Keratinocyte (primary cell): ENCODE results near the gene USP9X. TPM values are rescaled to one million over a fixed set of nuclear protein-coding genes. Genes with fewer than 3 reads are reported as not detected.

Experiments
- DNase-seq: peaks from one replicate; pipeline ENCODE4 v3.0.0-alpha.2; 2011; ENCODE audit warnings: low read depth, missing footprints, low spot score
- FAIRE-seq: peaks from 2 replicates; lab custom pipeline; 2011; peaks lifted over from hg19 to GRCh38; lab: Jason Lieb, UNC
- H2AFZ ChIP-seq: 2 replicates; pipeline ENCODE4 v1.6.0; 2012; ENCODE audit warnings: low read length, control low read depth, inconsistent platforms; ENCODE audit not compliant: control insufficient read depth
- H3K27ac ChIP-seq: 2 replicates; pipeline ENCODE4 v1.5.1; 2011; ENCODE audit warnings: low read length; ENCODE audit not compliant: control insufficient read depth, insufficient read depth
- H3K27me3 ChIP-seq: 3 replicates; pipeline ENCODE4 v1.6.0; 2011; ENCODE audit warnings: low read length; ENCODE audit not compliant: control insufficient read depth, insufficient read depth; ENCODE audit errors: extremely low read depth
- H3K36me3 ChIP-seq, 2 experiments: 2 replicates in 1 of 2; 3 replicates in 1 of 2; pipeline ENCODE4 v1.5.1; 2011; ENCODE audit warnings: low read length in 2 of 2, mild to moderate bottlenecking in 1 of 2; ENCODE audit not compliant: control insufficient read depth in 2 of 2, insufficient read depth in 2 of 2; ENCODE audit errors: extremely low read depth in 1 of 2
- H3K4me1 ChIP-seq: 3 replicates; pipeline ENCODE4 v1.5.1; 2011; ENCODE audit warnings: low read length; ENCODE audit not compliant: control insufficient read depth, insufficient read depth; ENCODE audit errors: extremely low read depth
- H3K4me2 ChIP-seq: 3 replicates; pipeline ENCODE4 v1.6.0; 2011; ENCODE audit warnings: low read depth, low read length; ENCODE audit not compliant: control insufficient read depth, insufficient read depth; ENCODE audit errors: extremely low read depth
- H3K4me3 ChIP-seq, 3 experiments: fragments of 200-600 bp in 1 of 3; sonication (generic) in 1 of 3; 2 replicates in 2 of 3; 3 replicates in 1 of 3; pipeline ENCODE4 v1.5.1; 2011 to 2016; ENCODE audit warnings: low read length in 3 of 3, mild to moderate bottlenecking in 3 of 3, control low read depth in 2 of 3, inconsistent platforms in 1 of 3, low read depth in 1 of 3, mixed read lengths in 1 of 3, mixed run types in 1 of 3, moderate library complexity in 1 of 3; ENCODE audit not compliant: control insufficient read depth in 2 of 3, insufficient read depth in 2 of 3; ENCODE audit errors: extremely low read depth in 1 of 3
- H3K79me2 ChIP-seq: 2 replicates; pipeline ENCODE4 v1.6.0; 2012; ENCODE audit warnings: low read length; ENCODE audit not compliant: control insufficient read depth, insufficient read depth
- H3K9ac ChIP-seq: 3 replicates; pipeline ENCODE4 v1.6.0; 2011; ENCODE audit warnings: low read length; ENCODE audit not compliant: control insufficient read depth, insufficient read depth; ENCODE audit errors: extremely low read depth
- H3K9me1 ChIP-seq: 3 replicates; pipeline ENCODE4 v1.6.0; 2011; ENCODE audit warnings: low read length; ENCODE audit not compliant: control insufficient read depth, insufficient read depth; ENCODE audit errors: extremely low read depth
- H3K9me3 ChIP-seq: 2 replicates; pipeline ENCODE4 v1.5.1; 2012; ENCODE audit warnings: low read depth, low read length; ENCODE audit not compliant: control insufficient read depth
- H4K20me1 ChIP-seq: 3 replicates; pipeline ENCODE4 v1.6.0; 2011; ENCODE audit warnings: low read length; ENCODE audit not compliant: control insufficient read depth, insufficient read depth; ENCODE audit errors: extremely low read depth
- CTCF ChIP-seq, 3 experiments: IDR thresholded peaks in 1 of 3; conservative IDR thresholded peaks in 1 of 3; optimal IDR thresholded peaks in 1 of 3; 2 replicates in 2 of 3; 3 replicates in 1 of 3; pipeline versions ENCODE3 to v1.5.1; 2011; ENCODE audit warnings: low read length in 3 of 3, mild to moderate bottlenecking in 3 of 3, moderate library complexity in 2 of 3, control low read depth in 1 of 3, inconsistent platforms in 1 of 3; ENCODE audit not compliant: insufficient read depth in 2 of 3; ENCODE audit errors: extremely low read depth in 1 of 3
- EZH2 ChIP-seq: IDR thresholded peaks from one replicate; pipeline ENCODE4 v1.6.1; 2012; ENCODE audit warnings: inconsistent platforms, mild to moderate bottlenecking, low read length, moderate library complexity
- dilution Hi-C: fragments of 300-500 bp; cut with MboI; formaldehyde crosslinking; loops from one replicate; pipeline ENCODE4 v1.7.0; 2020; ENCODE audit warnings: low sequenced_read_pairs; ENCODE audit not compliant: extremely low pct_ligation_motif_present
- polyA minus RNA-seq, 3 experiments: library from RNA; depleted of rRNA, polyadenylated mRNA; stranded (reverse); fragments of >200 nt; gene quantifications; 1 replicate in 1 of 3; 2 replicates in 1 of 3; 3 replicates in 1 of 3; pipeline ENCODE4 v1.2.3, GENCODE V29; 2011
- polyA plus RNA-seq, 5 experiments: library from polyadenylated mRNA; depleted of rRNA in 3 of 5; stranded (reverse) in 3 of 5; stranded (forward) in 1 of 5; unstranded in 1 of 5; fragments of >200 nt; gene quantifications; 1 replicate in 1 of 5; 2 replicates in 3 of 5; 3 replicates in 1 of 5; pipeline versions ENCODE4 v1.2.1 to v1.2.3, GENCODE V29; 2011 to 2012; ENCODE audit warnings: missing spikeins in 2 of 5, low read depth in 1 of 5, low replicate concordance in 1 of 5

Gene USP9X
- polyA plus RNA-seq (30.0 to 44.8 TPM (median 42.3 TPM) in 3 replicates), polyA minus RNA-seq (198 to 330 TPM (median 260 TPM) in 3 replicates)
- 59.7 TPM for polyA plus RNA-seq (2011; ENCODE audit: low read depth)
- polyA plus RNA-seq (2011; cell fraction: cytosol; rRNA removed), result 21.3 and 40.9 TPM in 2 replicates
- polyA plus RNA-seq (2011; cell fraction: nucleus; rRNA removed), result 67.1 and 73.7 TPM in 2 replicates
- 32.6 and 44.1 TPM in 2 replicates for polyA plus RNA-seq (2012; ENCODE audit: low replicate concordance)
- polyA minus RNA-seq (2011; cell fraction: cytosol; rRNA and poly(A)+ RNA removed), result 70.8 TPM
- 287 and 513 TPM in 2 replicates for polyA minus RNA-seq (2011; cell fraction: nucleus; rRNA and poly(A)+ RNA removed)

GRCh38 chrX:41084893-41085511 lies at the start of gene USP9X:
Gene USP9X, plus strand, starts transcription at chrX:41085445. Its CDS starts 38,184 bp downstream, at chrX:41123629.
- H2AFZ ChIP-seq, result peak within 1 kb of the TSS; percentile 92
- H3K4me3 ChIP-seq, result peak within 1 kb of the TSS; percentile 94 to 98 (median 95)
- TF ChIP-seq EZH2, result no peak
- no peak for TF ChIP-seq CTCF (optimal IDR thresholded peaks at IDR 0.05 in 1 of 3, IDR thresholded peaks at IDR 0.05 in 1 of 3, conservative IDR thresholded peaks at IDR 0.05 in 1 of 3; ENCODE audit: extremely low read depth in 1 of 3, insufficient read depth in 2 of 3, low read length in 3 of 3)
- H3K27ac ChIP-seq, result peak within 1 kb of the TSS; percentile 99
- no peaks in the 10 kb centered on the region for H3K9me3 ChIP-seq
- H3K36me3 ChIP-seq, result peaks cover 0 to 1% of the 10 kb centered on the region in 2 experiments
- peaks cover 4% of the 10 kb centered on the region for H4K20me1 ChIP-seq
- peak within 1 kb of the TSS; percentile 88 for H3K4me2 ChIP-seq
- H3K79me2 ChIP-seq, result peaks cover 46% of the 10 kb centered on the region
- DNase-seq (no peak), FAIRE-seq (no peak)
- H3K27me3 ChIP-seq, result no peaks in the 10 kb centered on the region
- dilution Hi-C loops, result no loop called here
- H3K9me1 ChIP-seq, result no peaks in the 10 kb centered on the region
- H3K4me1 ChIP-seq, result no peaks in the 10 kb centered on the region
- H3K9ac ChIP-seq, result peak within 1 kb of the TSS; percentile 99

GRCh38 chrX:41035582-41035981 lies 49.7 kb upstream of the USP9X start:
- no peak overlapping the region for H3K4me3 ChIP-seq
- no peaks in the 10 kb centered on the region for H3K27me3 ChIP-seq
- no peaks in the 10 kb centered on the region for H3K9me1 ChIP-seq
- no peak overlapping the region for H3K4me2 ChIP-seq
- no peaks in the 10 kb centered on the region for H3K4me1 ChIP-seq
- FAIRE-seq (no peak), DNase-seq (no peak)
- H3K9ac ChIP-seq, result no peak overlapping the region
- H3K27ac ChIP-seq, result no peak overlapping the region
- no peak for TF ChIP-seq CTCF (optimal IDR thresholded peaks at IDR 0.05 in 1 of 3, IDR thresholded peaks at IDR 0.05 in 1 of 3, conservative IDR thresholded peaks at IDR 0.05 in 1 of 3; ENCODE audit: extremely low read depth in 1 of 3, insufficient read depth in 2 of 3, low read length in 3 of 3)
- no peak for TF ChIP-seq EZH2
- H3K36me3 ChIP-seq, result no peaks in the 10 kb centered on the region
- H3K79me2 ChIP-seq, result no peaks in the 10 kb centered on the region
- no peak overlapping the region for H2AFZ ChIP-seq
- no peaks in the 10 kb centered on the region for H3K9me3 ChIP-seq
- dilution Hi-C loops, result no loop called here
- H4K20me1 ChIP-seq, result no peaks in the 10 kb centered on the region
